ENCODE measurements around the gene PNPLA2.
A peak's percentile ranks its signal among the peaks of the same experiment; 100 is the strongest.

PNPLA2 gene

GRCh38 chr11:843086-843734, 24.5 kb downstream of the PNPLA2 start (continued):
- TF ChIP-seq CREB5 (CRISPR knock-in tag; IDR thresholded peaks at IDR 0.05; ENCODE audit: low read depth): no peak
- TF ChIP-seq TCF4 (CRISPR knock-in tag; IDR thresholded peaks at IDR 0.05; ENCODE audit: borderline replicate concordance): no peak
- no peak for TF ChIP-seq ARNTL (CRISPR knock-in tag; IDR thresholded peaks at IDR 0.05; ENCODE audit: borderline replicate concordance, low read depth)
- no peak for TF ChIP-seq TOX (CRISPR knock-in tag; IDR thresholded peaks at IDR 0.05; ENCODE audit: borderline replicate concordance)
- TF ChIP-seq ZC3H10 (CRISPR knock-in tag; IDR thresholded peaks at IDR 0.05): no peak
- TF ChIP-seq ZNF565 (CRISPR knock-in tag; conservative IDR thresholded peaks at IDR 0.05; ENCODE audit: low read depth): no peak
- TF ChIP-seq ZFP3 (CRISPR knock-in tag; IDR thresholded peaks at IDR 0.05): no peak
- TF ChIP-seq CSRNP3 (CRISPR knock-in tag; IDR thresholded peaks at IDR 0.05): no peak

GRCh38 chr11:843818-844692, 25.3 kb downstream of the PNPLA2 start:
- peak; percentile 70 for ATAC-seq
- TF ChIP-seq PATZ1 (CRISPR knock-in tag; IDR thresholded peaks at IDR 0.05; ENCODE audit: borderline replicate concordance) (peak; percentile 76; the same call in 1 of the 2 replicates), OSR1 (CRISPR knock-in tag; IDR thresholded peaks at IDR 0.05) (no peak), GLIS3 (CRISPR knock-in tag; IDR thresholded peaks at IDR 0.05) (no peak), ARNTL (CRISPR knock-in tag; IDR thresholded peaks at IDR 0.05; ENCODE audit: borderline replicate concordance, low read depth) (peak; percentile 79; the same call in 1 of the 2 replicates), ZNF565 (CRISPR knock-in tag; conservative IDR thresholded peaks at IDR 0.05; ENCODE audit: low read depth) (no peak), BACH2 (CRISPR knock-in tag; IDR thresholded peaks at IDR 0.05; ENCODE audit: borderline replicate concordance) (no peak), ZC3H10 (CRISPR knock-in tag; IDR thresholded peaks at IDR 0.05) (no peak), ZFP3 (CRISPR knock-in tag; IDR thresholded peaks at IDR 0.05) (0 out of 2 replicates have a peak, but pooled peaks have one; percentile 32)

GRCh38 chr11:844693-845644, 26.3 kb downstream of the PNPLA2 start:
- ATAC-seq: peak; percentile 46
- TF ChIP-seq TCF4 (CRISPR knock-in tag; IDR thresholded peaks at IDR 0.05; ENCODE audit: borderline replicate concordance) (no peak), ZFP30 (CRISPR knock-in tag; IDR thresholded peaks at IDR 0.05) (no peak)

GRCh38 chr11:845872-846495, 27.3 kb downstream of the PNPLA2 start:
- no peak for ATAC-seq

More at GRCh38 chr11:845872-846495, 27.3 kb downstream of the PNPLA2 start:
- no peak for TF ChIP-seq TSHZ2 (CRISPR knock-in tag; IDR thresholded peaks at IDR 0.05)
- TF ChIP-seq CREB5 (CRISPR knock-in tag; IDR thresholded peaks at IDR 0.05; ENCODE audit: low read depth): no peak
- no peak for TF ChIP-seq ZNF70 (CRISPR knock-in tag; IDR thresholded peaks at IDR 0.05)
- no peak for TF ChIP-seq SNAI2 (CRISPR knock-in tag; IDR thresholded peaks at IDR 0.05)
- TF ChIP-seq CSDC2 (CRISPR knock-in tag; IDR thresholded peaks at IDR 0.05): no peak
- TF ChIP-seq CSRNP3 (CRISPR knock-in tag; IDR thresholded peaks at IDR 0.05): no peak
- TF ChIP-seq PPARA (CRISPR knock-in tag; IDR thresholded peaks at IDR 0.05; ENCODE audit: borderline replicate concordance): no peak
- no peak for TF ChIP-seq GLIS3 (CRISPR knock-in tag; IDR thresholded peaks at IDR 0.05)
- no peak for TF ChIP-seq RARB (CRISPR knock-in tag; IDR thresholded peaks at IDR 0.05)
- no peak for TF ChIP-seq ZFP3 (CRISPR knock-in tag; IDR thresholded peaks at IDR 0.05)
- TF ChIP-seq BACH2 (CRISPR knock-in tag; IDR thresholded peaks at IDR 0.05; ENCODE audit: borderline replicate concordance): no peak
- no peak for TF ChIP-seq TOX (CRISPR knock-in tag; IDR thresholded peaks at IDR 0.05; ENCODE audit: borderline replicate concordance)
